ENCODE results near the gene GOLGA6B.
"Not testable (repeated sequence)": the region's sequence is repeated elsewhere in the genome, so short reads cannot be mapped to it uniquely, and the experiment has no call there.

DNA sequence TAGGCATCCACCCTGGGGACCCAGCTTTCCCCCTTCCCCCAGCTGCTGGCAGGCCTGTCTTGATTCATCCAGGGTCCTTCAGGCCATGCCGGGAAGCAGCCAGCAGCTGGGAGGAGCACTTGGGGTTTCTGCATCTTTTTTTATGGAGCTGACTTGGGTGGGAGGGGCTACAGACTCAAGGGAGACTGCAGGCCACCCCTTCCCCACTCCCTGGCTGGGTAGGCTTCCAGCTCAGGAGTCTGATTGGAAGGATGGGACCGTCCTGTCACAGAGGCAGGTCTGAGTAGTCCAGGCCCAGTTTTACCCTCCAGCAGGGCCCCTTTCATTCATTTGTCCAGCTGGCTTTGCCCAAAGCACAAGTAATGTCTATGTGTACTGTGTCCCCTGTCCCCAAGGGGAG, 12.2 kb upstream of the GOLGA6B start:
- TF ChIP-seq, protein P1, sequence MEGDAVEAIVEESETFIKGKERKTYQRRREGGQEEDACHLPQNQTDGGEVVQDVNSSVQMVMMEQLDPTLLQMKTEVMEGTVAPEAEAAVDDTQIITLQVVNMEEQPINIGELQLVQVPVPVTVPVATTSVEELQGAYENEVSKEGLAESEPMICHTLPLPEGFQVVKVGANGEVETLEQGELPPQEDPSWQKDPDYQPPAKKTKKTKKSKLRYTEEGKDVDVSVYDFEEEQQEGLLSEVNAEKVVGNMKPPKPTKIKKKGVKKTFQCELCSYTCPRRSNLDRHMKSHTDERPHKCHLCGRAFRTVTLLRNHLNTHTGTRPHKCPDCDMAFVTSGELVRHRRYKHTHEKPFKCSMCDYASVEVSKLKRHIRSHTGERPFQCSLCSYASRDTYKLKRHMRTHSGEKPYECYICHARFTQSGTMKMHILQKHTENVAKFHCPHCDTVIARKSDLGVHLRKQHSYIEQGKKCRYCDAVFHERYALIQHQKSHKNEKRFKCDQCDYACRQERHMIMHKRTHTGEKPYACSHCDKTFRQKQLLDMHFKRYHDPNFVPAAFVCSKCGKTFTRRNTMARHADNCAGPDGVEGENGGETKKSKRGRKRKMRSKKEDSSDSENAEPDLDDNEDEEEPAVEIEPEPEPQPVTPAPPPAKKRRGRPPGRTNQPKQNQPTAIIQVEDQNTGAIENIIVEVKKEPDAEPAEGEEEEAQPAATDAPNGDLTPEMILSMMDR (IDR thresholded peaks at IDR 0.05): not testable (repeated sequence)
- not testable (repeated sequence) for TF ChIP-seq EP300, POLR2AphosphoS5, POLR2A (IDR thresholded peaks at IDR 0.05)
